HepG2 (cell line): Measurements from ENCODE around the gene PPP2R2B. TPM values are rescaled to one million over a fixed set of nuclear protein-coding genes. Genes with fewer than 3 reads are reported as not detected.

Source experiments
- ATAC-seq: fragments of 200-7000 bp; cut with Tn5 transposase; 3 replicates; pipeline ENCODE4 v1.9.1; 2020; ENCODE audit warnings: mild to moderate bottlenecking, moderate library complexity
- BruUV-seq: library from RNA; stranded (reverse); fragments of 400-500 nt; replicated peaks from 2 replicates; lab custom pipeline; 2021; lab: Mats Ljungman, UMichigan
- CTCF ChIA-PET: fragments of 300-600 bp; formaldehyde crosslinking; extraction: SDS; loops from one replicate; lab custom pipeline; 2021; ENCODE audit warnings: low total read pairs, inconsistent platforms, low intra/inter-chr PET ratio; lab: Yijun Ruan, JAX
- POLR2A ChIA-PET: fragments of 350-600 bp; sonication (Branson Sonifier 250); formaldehyde crosslinking; loops from one replicate; lab custom pipeline; 2020; ENCODE audit warnings: antibody characterized with exemption, inconsistent platforms; lab: Yijun Ruan, JAX
- DNase-seq: peaks from one replicate; pipeline ENCODE4 v3.0.0-alpha.2; 2015; ENCODE audit warnings: low spot score
- FAIRE-seq: peaks from 3 replicates; lab custom pipeline; 2011; peaks lifted over from hg19 to GRCh38; lab: Jason Lieb, UNC
- H2AFZ ChIP-seq: one replicate; pipeline ENCODE4 v1.6.1; 2011; ENCODE audit warnings: low read length, inconsistent platforms
- H3K27ac ChIP-seq: fragments of 300-600 bp; 3 replicates; pipeline ENCODE4 v1.8.0; 2011; ENCODE audit warnings: mixed run types, mild to moderate bottlenecking, mixed read lengths, low read length, inconsistent platforms; ENCODE audit not compliant: insufficient read depth; ENCODE audit errors: extremely low read length
- H3K27me3 ChIP-seq, 2 experiments: fragments of 200-600 bp in 1 of 2; 2 replicates in 1 of 2; 3 replicates in 1 of 2; pipeline versions ENCODE4 v1.6.0 to v1.8.0; 2011; ENCODE audit warnings: low read length in 2 of 2, mild to moderate bottlenecking in 2 of 2, moderate library complexity in 2 of 2, inconsistent platforms in 1 of 2; ENCODE audit not compliant: insufficient read depth in 2 of 2, control insufficient read depth in 1 of 2
- H3K36me3 ChIP-seq, 2 experiments: fragments of 200-600 bp in 1 of 2; replicated peaks in 1 of 2; 2 replicates in 1 of 2; 3 replicates in 1 of 2; pipeline versions ENCODE4 v1.5.1 to v1.8.0; 2011; ENCODE audit warnings: low read length in 2 of 2, inconsistent platforms in 1 of 2; ENCODE audit not compliant: insufficient read depth in 2 of 2, control insufficient read depth in 1 of 2
- H3K4me1 ChIP-seq: 2 replicates; pipeline ENCODE4 v1.5.1; 2012; ENCODE audit warnings: low read length, inconsistent platforms; ENCODE audit not compliant: insufficient read depth
- H3K4me2 ChIP-seq: 2 replicates; pipeline ENCODE4 v1.6.0; 2011; ENCODE audit warnings: low read depth, low read length, inconsistent platforms
- H3K4me3 ChIP-seq, 3 experiments: fragments of 200-600 bp in 1 of 3; sonication (generic), shearing (Covaris generic) in 1 of 3; replicated peaks in 1 of 3; 2 replicates each; pipeline ENCODE4 v1.5.1; 2011 to 2016; ENCODE audit warnings: low read length in 3 of 3, inconsistent platforms in 2 of 3, low read depth in 2 of 3, mild to moderate bottlenecking in 2 of 3, control low read depth in 1 of 3, mixed read lengths in 1 of 3; ENCODE audit not compliant: insufficient read depth in 1 of 3
- H3K79me2 ChIP-seq: one replicate; pipeline ENCODE4 v1.6.1; 2011; ENCODE audit warnings: low read length, inconsistent platforms; ENCODE audit not compliant: insufficient read depth
- H3K9ac ChIP-seq: 2 replicates; pipeline ENCODE4 v1.6.0; 2011; ENCODE audit warnings: mild to moderate bottlenecking, low read depth, low read length, inconsistent platforms; ENCODE audit not compliant: insufficient read depth
- H3K9me3 ChIP-seq: 2 replicates; pipeline ENCODE4 v1.5.1; 2012; ENCODE audit warnings: mild to moderate bottlenecking, low read length
- H4K20me1 ChIP-seq: 2 replicates; pipeline ENCODE4 v1.6.0; 2011; ENCODE audit warnings: inconsistent platforms, mild to moderate bottlenecking, low read length, moderate library complexity; ENCODE audit not compliant: insufficient read depth
- CTCF ChIP-seq: sonication (generic); formaldehyde crosslinking; IDR thresholded peaks from 2 replicates; pipeline ENCODE4 v1.5.0; 2020; ENCODE audit warnings: mild to moderate bottlenecking, missing genetic modification reagents, moderate library complexity
- EZH2 ChIP-seq: conservative IDR thresholded peaks from 2 replicates; pipeline ENCODE4 v1.6.1; 2012; ENCODE audit warnings: mild to moderate bottlenecking, low read depth, low read length, moderate library complexity
- HINFP ChIP-seq: sonication (generic); formaldehyde crosslinking; IDR thresholded peaks from 2 replicates; pipeline ENCODE4 v1.4.0; 2020; ENCODE audit warnings: low read depth, mild to moderate bottlenecking, missing genetic modification reagents
- HNF1B ChIP-seq: sonication (generic); formaldehyde crosslinking; IDR thresholded peaks from 2 replicates; pipeline ENCODE4 v1.5.1; 2020; ENCODE audit warnings: mild to moderate bottlenecking, moderate library complexity, missing genetic modification reagents
- HNRNPLL ChIP-seq: fragments of 200-400 bp; formaldehyde crosslinking; IDR thresholded peaks from 2 replicates; pipeline ENCODE4 v1.6.1; 2017; ENCODE audit warnings: mild to moderate bottlenecking, low read depth, low read length; ENCODE audit not compliant: poor library complexity, severe bottlenecking
- RBFOX2 ChIP-seq: fragments of 200-400 bp; formaldehyde crosslinking; IDR thresholded peaks from 2 replicates; pipeline ENCODE4 v1.6.1; 2017; ENCODE audit warnings: low read depth, mild to moderate bottlenecking, low read length
- SALL2 ChIP-seq: sonication (generic); formaldehyde crosslinking; IDR thresholded peaks from 2 replicates; pipeline ENCODE4 v1.8.1; 2023; ENCODE audit warnings: mild to moderate bottlenecking, missing genetic modification reagents, inconsistent platforms
- ZBTB43 ChIP-seq: sonication (generic); formaldehyde crosslinking; conservative IDR thresholded peaks from 2 replicates; pipeline ENCODE4 v1.4.0; 2020; ENCODE audit warnings: missing genetic modification reagents
- ZNF18 ChIP-seq: sonication (generic); formaldehyde crosslinking; IDR thresholded peaks from 2 replicates; pipeline ENCODE4 v1.8.0; 2022; ENCODE audit warnings: mild to moderate bottlenecking, missing genetic modification reagents; ENCODE audit not compliant: insufficient replicate concordance
- ZNF468 ChIP-seq: sonication (generic); formaldehyde crosslinking; IDR thresholded peaks from 2 replicates; pipeline ENCODE4 v1.8.0; 2022; ENCODE audit warnings: mild to moderate bottlenecking, moderate library complexity, missing genetic modification reagents
- ZSCAN21 ChIP-seq: sonication (generic); formaldehyde crosslinking; IDR thresholded peaks from 2 replicates; pipeline ENCODE4 v1.8.0; 2022; ENCODE audit warnings: mild to moderate bottlenecking, missing genetic modification reagents, moderate library complexity, borderline replicate concordance
- WGBS: methylation state at CpG from one replicate; pipeline ENCODE4 v1.1.6; 2017; ENCODE audit warnings: low lambda C conversion rate; 5-methylcytosine and 5-hydroxymethylcytosine counted together
- in situ Hi-C: cut with HindIII; loops from 2 replicates; pipeline ENCODE4 v1.10.0; 2017; ENCODE audit warnings: low pct_unique_long_range_greater_than_20kb; ENCODE audit not compliant: extremely low pct_ligation_motif_present
- intact Hi-C: fragments of 100-400 bp; cut with micrococcal nuclease; formaldehyde crosslinking; loops from one replicate; pipeline ENCODE4 v1.10.0; 2022; ENCODE audit not compliant: unreplicated experiment
- polyA plus RNA-seq, 8 experiments: library from polyadenylated mRNA; depleted of rRNA in 3 of 8; stranded (reverse) in 7 of 8; unstranded in 1 of 8; fragments of >200 nt; fragmentation: Illumina TruSeq in 4 of 8; extraction: Trizol in 4 of 8; gene quantifications; 2 replicates each; pipeline versions ENCODE4 v1.2.1 to v1.2.3, GENCODE V29; 2011 to 2016; ENCODE audit warnings: low read depth in 4 of 8, missing spikeins in 1 of 8, mixed read lengths in 1 of 8; ENCODE audit not compliant: insufficient read depth in 1 of 8
- total RNA-seq, 5 experiments: library from RNA; depleted of rRNA; stranded (reverse); fragments of >200 nt; fragmentation: Illumina TruSeq; extraction: Trizol; gene quantifications; 2 replicates each; pipeline ENCODE4 v1.2.3, GENCODE V29; 2016; ENCODE audit warnings: low read depth in 1 of 5

Gene PPP2R2B
- total and polyA plus RNA-seq, 2 of the 13 experiments (the other 11 are each of a cell fraction or from before 2014, with no cell fraction given), result not detected

GRCh38 chr5:146877783-146878475 lies 628 bp downstream of the PPP2R2B start:
- peak overlapping the region; percentile 27; the same call in 1 of the 2 replicates for H3K4me2 ChIP-seq
- H3K4me1 ChIP-seq, result no peaks in the 10 kb centered on the region
- in situ Hi-C loops (no loop called here), intact Hi-C loops (no loop called here)
- H3K36me3 ChIP-seq, result no peaks in the 10 kb centered on the region
- no peak for DNase-seq
- ChIA-PET POLR2A (no interaction called here), CTCF (no interaction called here)
- peak; percentile 77 for ATAC-seq
- no peak overlapping the region for H3K27ac ChIP-seq
- peaks cover 0 to 26% of the 10 kb centered on the region in 2 experiments; a peak in 3 of 5 replicates for H3K27me3 ChIP-seq
- WGBS, result 15% methylated on average over 4 of the region's 59 CpGs
- no peak for FAIRE-seq
- no peaks in the 10 kb centered on the region for H3K9me3 ChIP-seq
- no peaks in the 10 kb centered on the region for H3K79me2 ChIP-seq
- H2AFZ ChIP-seq, result no peak overlapping the region
- no peak overlapping the region; a peak in 1 of 6 replicates for H3K4me3 ChIP-seq
- BruUV-seq, result no TSS peak
- H3K9ac ChIP-seq, result no peak overlapping the region
- no peaks in the 10 kb centered on the region for H4K20me1 ChIP-seq
- TF ChIP-seq EZH2 (peak; percentile 72; the same call in 1 of the 2 replicates), CTCF (CRISPR knock-in tag) (no peak), SALL2 (CRISPR knock-in tag) (no peak), HNF1B (no peak), ZNF18 (no peak), RBFOX2 (no peak), ZSCAN21 (no peak), HINFP (CRISPR knock-in tag) (no peak), ZBTB43 (CRISPR knock-in tag) (no peak), HNRNPLL (peak; percentile 97), ZNF468 (CRISPR knock-in tag) (no peak)
